Gastrocnemius medialis (tissue), 4 donors: ENCODE data around the gene MIB2. TPM values are rescaled to one million over a fixed set of nuclear protein-coding genes. Genes with fewer than 3 reads are reported as not detected.
A peak's percentile ranks its signal among the peaks of the same experiment; 100 is the strongest.
"Not testable (repeated sequence)": the region's sequence is repeated elsewhere in the genome, so short reads cannot be mapped to it uniquely, and the experiment has no call there.

ENCODE experiments used
- ATAC-seq, 2 donors: fragments of 150-250 bp; one replicate each; pipeline ENCODE4 v1.9.1; 2016
- DNase-seq, 2 donors: peaks; one replicate each; pipeline ENCODE4 v3.0.0-alpha.2; 2019
- H3K27ac ChIP-seq, 4 donors: fragments of 200-600 bp; sonication (generic); 1 replicate in 1 of 4; 2 replicates in 3 of 4; pipeline ENCODE4 v1.5.1; 2016 to 2018; ENCODE audit warnings: mild to moderate bottlenecking in 2 of 4, moderate library complexity in 1 of 4
- H3K27me3 ChIP-seq, 3 donors: fragments of 200-600 bp; sonication (generic) in 2 of 3; 1 replicate in 1 of 3; 2 replicates in 2 of 3; pipeline versions ENCODE4 v1.5.1 to v1.6.0; 2016 to 2019; ENCODE audit warnings: mild to moderate bottlenecking in 1 of 3, moderate library complexity in 1 of 3
- H3K36me3 ChIP-seq, 2 donors: fragments of 200-600 bp; sonication (generic) in 1 of 2; one replicate each; pipeline ENCODE4 v1.5.1; 2017 to 2018
- H3K4me1 ChIP-seq, 2 donors: fragments of 200-600 bp; sonication (generic) in 1 of 2; one replicate each; pipeline ENCODE4 v1.5.1; 2016 to 2017; ENCODE audit warnings: mild to moderate bottlenecking in 2 of 2
- H3K4me3 ChIP-seq, 4 donors: fragments of 200-600 bp; sonication (generic) in 3 of 4; 1 replicate in 1 of 4; 2 replicates in 3 of 4; pipeline ENCODE4 v1.5.1; 2016 to 2019; ENCODE audit warnings: mild to moderate bottlenecking in 2 of 4
- H3K9me3 ChIP-seq, 3 donors: fragments of 200-600 bp; sonication (generic) in 2 of 3; 1 replicate in 1 of 3; 2 replicates in 2 of 3; pipeline ENCODE4 v1.5.1; 2016 to 2019
- POLR2A ChIP-seq, 2 donors: fragments of 450-650 bp; IDR thresholded peaks; one replicate each; pipeline ENCODE4 v1.6.1; 2017; ENCODE audit warnings: antibody characterized with exemption in 2 of 2, mild to moderate bottlenecking in 2 of 2, moderate library complexity in 2 of 2
- in situ Hi-C, 4 donors: fragments of 200-750 bp; cut with MboI; loops; one replicate each; pipeline versions ENCODE4 v1.15.0 to v1.8.0; 2017; ENCODE audit warnings: low sequenced_read_pairs in 4 of 4
- intact Hi-C: fragments of 100-400 bp; cut with DNase I; formaldehyde crosslinking; loops from one replicate; pipeline ENCODE4 v1.15.1; 2023; ENCODE audit warnings: low total_unique reads
- total RNA-seq, 4 donors: library from RNA; depleted of rRNA; stranded (reverse); fragments of >200 nt; gene quantifications; one replicate each; pipeline versions ENCODE4 v1.1.0 to v1.2.3, GENCODE V29; 2016
- TF ChIP-seq, protein P1 (sequence below), 5 experiments: fragments of 450-650 bp in 3 of 5; fragments of 200-600 bp in 2 of 5; sonication (generic) in 2 of 5; IDR thresholded peaks in 4 of 5; conservative IDR thresholded peaks in 1 of 5; 1 replicate in 4 of 5; 2 replicates in 1 of 5; pipeline ENCODE4 v1.5.1; 2016 to 2019; ENCODE audit warnings: antibody characterized with exemption in 5 of 5, mild to moderate bottlenecking in 3 of 5, moderate library complexity in 3 of 5

MIB2 gene
- total RNA-seq, 4 donors from 2014 or later, result 66.4 to 154 (median 117) TPM

DNA sequence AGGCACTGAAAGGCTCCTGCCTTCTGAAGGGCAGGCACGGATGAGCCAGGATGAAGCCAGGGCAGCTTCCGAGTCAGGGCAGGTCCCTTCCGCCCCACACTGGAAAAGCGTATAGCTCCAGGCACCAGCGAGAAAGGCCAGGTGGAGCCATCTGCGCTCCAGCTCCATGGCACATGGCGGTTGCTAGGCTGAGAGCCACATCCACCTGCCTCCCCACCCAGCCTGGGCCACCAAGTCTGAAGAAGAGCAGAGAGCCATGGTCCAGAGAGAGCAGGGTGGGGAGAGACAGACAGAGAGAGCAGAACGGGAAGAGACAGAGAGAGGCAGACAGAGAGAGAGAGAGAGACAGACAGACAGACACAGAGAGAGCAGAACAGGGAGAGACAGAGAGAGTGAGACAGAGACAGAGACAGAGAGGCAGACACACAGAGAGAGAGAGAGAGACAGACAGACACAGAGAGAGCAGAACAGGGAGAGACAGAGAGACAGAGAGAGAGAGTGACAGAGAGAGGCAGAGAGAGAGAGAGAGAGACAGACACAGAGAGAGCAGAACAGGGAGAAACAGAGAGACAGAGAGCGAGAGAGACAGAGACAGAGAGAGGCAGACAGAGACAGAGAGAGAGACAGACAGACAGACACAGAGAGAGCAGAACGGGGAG, 20.6 kb upstream of the MIB2 start:
- H3K9me3 ChIP-seq, result no peaks in the 10 kb centered on the region
- no peak overlapping the region for H3K27ac ChIP-seq
- peaks cover 11 to 24% (median 20%) of the 10 kb centered on the region in 3 donors for H3K27me3 ChIP-seq
- no peaks in the 10 kb centered on the region for H3K36me3 ChIP-seq
- in situ Hi-C loops (no loop called here), intact Hi-C loops (no loop called here)
- H3K4me1 ChIP-seq, result peaks cover 0 to 6% of the 10 kb centered on the region in 2 donors
- no peak for DNase-seq
- TF ChIP-seq, protein P1, sequence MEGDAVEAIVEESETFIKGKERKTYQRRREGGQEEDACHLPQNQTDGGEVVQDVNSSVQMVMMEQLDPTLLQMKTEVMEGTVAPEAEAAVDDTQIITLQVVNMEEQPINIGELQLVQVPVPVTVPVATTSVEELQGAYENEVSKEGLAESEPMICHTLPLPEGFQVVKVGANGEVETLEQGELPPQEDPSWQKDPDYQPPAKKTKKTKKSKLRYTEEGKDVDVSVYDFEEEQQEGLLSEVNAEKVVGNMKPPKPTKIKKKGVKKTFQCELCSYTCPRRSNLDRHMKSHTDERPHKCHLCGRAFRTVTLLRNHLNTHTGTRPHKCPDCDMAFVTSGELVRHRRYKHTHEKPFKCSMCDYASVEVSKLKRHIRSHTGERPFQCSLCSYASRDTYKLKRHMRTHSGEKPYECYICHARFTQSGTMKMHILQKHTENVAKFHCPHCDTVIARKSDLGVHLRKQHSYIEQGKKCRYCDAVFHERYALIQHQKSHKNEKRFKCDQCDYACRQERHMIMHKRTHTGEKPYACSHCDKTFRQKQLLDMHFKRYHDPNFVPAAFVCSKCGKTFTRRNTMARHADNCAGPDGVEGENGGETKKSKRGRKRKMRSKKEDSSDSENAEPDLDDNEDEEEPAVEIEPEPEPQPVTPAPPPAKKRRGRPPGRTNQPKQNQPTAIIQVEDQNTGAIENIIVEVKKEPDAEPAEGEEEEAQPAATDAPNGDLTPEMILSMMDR (IDR thresholded peaks at IDR 0.05 in 4 of 5, conservative IDR thresholded peaks at IDR 0.05 in 1 of 5), result no peak
- TF ChIP-seq POLR2A (IDR thresholded peaks at IDR 0.05), result no peak
- no peak overlapping the region for H3K4me3 ChIP-seq
- ATAC-seq, result no peak

- intact Hi-C loops, in situ Hi-C loops: not testable (repeated sequence)
Measured at GRCh38 chr1:1595341-1595740, 20.0 kb upstream of the MIB2 start.

DNA sequence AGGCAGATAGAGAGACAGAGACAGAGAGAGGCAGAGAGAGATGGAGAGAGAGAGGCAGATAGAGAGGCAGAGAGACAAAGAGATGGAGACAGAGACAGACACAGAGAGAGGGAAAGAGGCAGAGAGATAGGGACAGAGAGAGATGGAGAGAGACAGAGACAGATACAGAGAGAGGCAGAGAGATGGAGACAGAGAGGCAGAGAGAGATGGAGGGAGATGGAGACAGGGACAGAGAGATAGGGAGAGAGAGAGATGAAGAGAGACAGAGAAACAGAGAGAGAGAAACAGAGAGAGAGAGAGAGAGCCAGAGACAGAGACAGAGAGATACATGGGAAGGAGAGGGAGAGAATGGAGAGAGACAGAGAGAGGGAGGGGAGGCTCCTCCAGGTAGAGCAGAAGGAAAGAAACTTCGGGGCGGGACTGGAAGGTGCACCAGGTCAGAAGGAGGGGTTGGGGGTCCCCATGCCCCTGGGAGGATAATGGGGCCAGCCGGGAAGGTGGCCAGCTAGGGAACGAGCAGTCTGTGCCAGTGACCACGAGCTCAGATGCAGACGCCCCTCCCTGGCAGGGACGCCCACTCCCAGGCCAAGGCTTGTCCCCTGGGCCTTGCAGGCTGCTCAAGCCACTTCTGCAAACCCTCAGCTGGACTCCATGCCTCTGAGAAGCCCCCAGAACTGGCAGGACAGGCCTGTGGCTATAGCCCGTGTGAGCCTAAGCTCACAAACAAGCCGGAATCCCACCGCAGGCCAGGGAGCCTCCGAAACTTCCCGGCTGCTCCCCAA, 18.6 kb upstream of the MIB2 start:
- ATAC-seq (no peak), DNase-seq (no peak)
- intact Hi-C loops (no loop called here), in situ Hi-C loops (no loop called here)
- TF ChIP-seq POLR2A (IDR thresholded peaks at IDR 0.05), result no peak
- TF ChIP-seq, protein P1 (IDR thresholded peaks at IDR 0.05 in 4 of 5, conservative IDR thresholded peaks at IDR 0.05 in 1 of 5), result no peak
- Histone ChIP-seq H3K4me3 (no peak overlapping the region), H3K27ac (no peak overlapping the region), H3K36me3 (no peaks in the 10 kb centered on the region), H3K9me3 (no peaks in the 10 kb centered on the region), H3K27me3 (peaks cover 26 to 35% (median 34%) of the 10 kb centered on the region in 3 donors), H3K4me1 (peaks cover 0 to 13% of the 10 kb centered on the region in 2 donors)

More at GRCh38 chr1:1595341-1595740, 20.0 kb upstream of the MIB2 start:
- not testable (repeated sequence) for H3K36me3 ChIP-seq, H3K27ac ChIP-seq, H3K4me3 ChIP-seq, H3K9me3 ChIP-seq, H3K4me1 ChIP-seq, DNase-seq, ATAC-seq
- H3K27me3 ChIP-seq, result peaks cover 14 to 25% (median 21%) of the 10 kb centered on the region in 3 donors

DNA sequence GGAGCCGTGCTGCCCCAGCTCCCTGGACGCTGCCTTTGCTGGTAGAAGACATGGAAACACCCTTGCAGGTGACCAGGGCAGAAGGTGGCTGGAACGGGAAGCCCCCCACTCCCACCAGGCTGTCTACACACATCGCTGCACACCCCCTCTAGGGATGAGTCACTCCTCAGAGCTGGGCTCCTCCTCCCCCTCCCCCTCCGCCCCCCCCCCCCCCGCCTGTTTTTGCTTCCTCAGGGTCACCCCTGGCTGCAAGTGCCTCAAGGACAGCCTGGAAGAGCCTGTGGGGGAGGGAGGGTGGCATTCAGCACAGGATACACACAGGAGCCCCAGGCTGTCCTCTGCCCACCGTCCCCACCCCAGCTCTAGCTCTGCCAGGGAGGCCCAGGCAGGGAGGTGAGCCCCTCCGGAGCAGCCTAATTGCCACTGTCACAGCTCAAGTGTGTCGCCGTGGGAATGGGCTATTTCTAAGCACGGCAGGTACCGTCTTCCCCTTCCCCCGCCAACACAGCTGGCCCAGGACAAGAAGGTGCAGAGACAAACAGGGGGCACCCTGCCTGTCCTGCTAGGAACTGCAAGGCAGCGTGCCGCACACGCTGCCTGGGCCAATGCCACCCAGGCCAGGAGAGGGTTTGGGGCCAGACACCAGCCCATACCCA, 17.9 kb upstream of the MIB2 start:
- in situ Hi-C loops (no loop called here), intact Hi-C loops (no loop called here)
- no peak overlapping the region for H3K4me3 ChIP-seq
- no peak for TF ChIP-seq POLR2A (IDR thresholded peaks at IDR 0.05)
- TF ChIP-seq, protein P1 (IDR thresholded peaks at IDR 0.05 in 4 of 5, conservative IDR thresholded peaks at IDR 0.05 in 1 of 5), result peak in 1 of 5 experiments; percentile 9
- ATAC-seq (peak in 1 of 2 donors; percentile 19), DNase-seq (no peak)
- H3K27me3 ChIP-seq, result peaks cover 32 to 42% (median 34%) of the 10 kb centered on the region in 3 donors
- no peak overlapping the region for H3K27ac ChIP-seq
- no peaks in the 10 kb centered on the region for H3K9me3 ChIP-seq
- H3K36me3 ChIP-seq, result no peaks in the 10 kb centered on the region
- H3K4me1 ChIP-seq, result peaks cover 0 to 13% of the 10 kb centered on the region in 2 donors
